22Rv1 (cell line): ENCODE measurements around the gene WNT7A.

Experiments
- H3K27ac ChIP-seq: fragments of 450-650 bp; 2 replicates; pipeline ENCODE4 v1.5.1; 2017
- ZFX ChIP-seq: fragments of 450-650 bp; IDR thresholded peaks from 2 replicates; pipeline ENCODE4 v1.6.1; 2017; ENCODE audit warnings: antibody characterized with exemption, borderline replicate concordance
- TF ChIP-seq, protein P1 (sequence below): fragments of 450-650 bp; IDR thresholded peaks from 2 replicates; pipeline ENCODE4 v1.5.1; 2017; ENCODE audit warnings: mild to moderate bottlenecking

WNT7A gene

GRCh38 chr3:13854492-13854891, 25.4 kb downstream of the WNT7A start:
- no peak overlapping the region for H3K27ac ChIP-seq
- no peak for TF ChIP-seq ZFX
- TF ChIP-seq, protein P1, sequence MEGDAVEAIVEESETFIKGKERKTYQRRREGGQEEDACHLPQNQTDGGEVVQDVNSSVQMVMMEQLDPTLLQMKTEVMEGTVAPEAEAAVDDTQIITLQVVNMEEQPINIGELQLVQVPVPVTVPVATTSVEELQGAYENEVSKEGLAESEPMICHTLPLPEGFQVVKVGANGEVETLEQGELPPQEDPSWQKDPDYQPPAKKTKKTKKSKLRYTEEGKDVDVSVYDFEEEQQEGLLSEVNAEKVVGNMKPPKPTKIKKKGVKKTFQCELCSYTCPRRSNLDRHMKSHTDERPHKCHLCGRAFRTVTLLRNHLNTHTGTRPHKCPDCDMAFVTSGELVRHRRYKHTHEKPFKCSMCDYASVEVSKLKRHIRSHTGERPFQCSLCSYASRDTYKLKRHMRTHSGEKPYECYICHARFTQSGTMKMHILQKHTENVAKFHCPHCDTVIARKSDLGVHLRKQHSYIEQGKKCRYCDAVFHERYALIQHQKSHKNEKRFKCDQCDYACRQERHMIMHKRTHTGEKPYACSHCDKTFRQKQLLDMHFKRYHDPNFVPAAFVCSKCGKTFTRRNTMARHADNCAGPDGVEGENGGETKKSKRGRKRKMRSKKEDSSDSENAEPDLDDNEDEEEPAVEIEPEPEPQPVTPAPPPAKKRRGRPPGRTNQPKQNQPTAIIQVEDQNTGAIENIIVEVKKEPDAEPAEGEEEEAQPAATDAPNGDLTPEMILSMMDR, result no peak

GRCh38 chr3:13853978-13854296, 25.9 kb downstream of the WNT7A start:
- H3K27ac ChIP-seq, result no peak overlapping the region
- TF ChIP-seq, protein P1, result no peak
- no peak for TF ChIP-seq ZFX

DNA sequence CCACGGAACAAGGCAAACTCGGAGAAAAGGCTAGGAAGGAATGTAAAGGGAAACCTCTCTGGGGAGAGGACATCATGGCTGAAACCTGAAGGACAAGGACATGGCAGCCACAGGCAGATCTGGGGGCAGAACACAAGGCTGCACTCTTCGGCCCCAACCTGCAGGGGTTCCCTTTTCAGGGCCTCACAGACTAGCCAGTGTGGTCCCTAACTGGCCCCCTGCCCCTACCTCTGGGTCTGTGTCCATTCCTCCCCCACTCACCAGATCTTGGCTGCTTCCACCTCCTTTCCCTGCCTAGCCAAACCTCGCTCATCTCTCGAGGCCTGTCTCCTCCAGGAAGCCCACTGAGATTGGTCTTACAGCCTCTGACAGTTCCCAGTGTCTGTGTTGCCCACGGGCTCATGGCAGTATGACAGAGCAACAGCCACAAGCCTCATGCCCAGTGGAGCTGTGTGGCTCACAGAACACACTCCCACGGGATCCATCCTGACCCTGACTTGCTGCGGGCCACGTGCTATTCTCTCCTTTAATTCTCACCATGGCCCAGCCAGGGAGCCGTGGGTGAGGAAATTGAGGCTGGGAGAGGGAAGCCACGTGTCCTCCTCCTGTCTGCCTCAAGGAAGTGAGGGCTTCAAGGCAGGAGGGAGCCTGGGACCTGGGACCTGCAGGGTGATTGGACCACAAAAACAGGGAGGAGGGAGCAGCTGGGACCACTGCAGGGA, 26.5 kb downstream of the WNT7A start:
- TF ChIP-seq ZFX, result no peak
- TF ChIP-seq, protein P1, result no peak
- H3K27ac ChIP-seq, result no peak overlapping the region

DNA sequence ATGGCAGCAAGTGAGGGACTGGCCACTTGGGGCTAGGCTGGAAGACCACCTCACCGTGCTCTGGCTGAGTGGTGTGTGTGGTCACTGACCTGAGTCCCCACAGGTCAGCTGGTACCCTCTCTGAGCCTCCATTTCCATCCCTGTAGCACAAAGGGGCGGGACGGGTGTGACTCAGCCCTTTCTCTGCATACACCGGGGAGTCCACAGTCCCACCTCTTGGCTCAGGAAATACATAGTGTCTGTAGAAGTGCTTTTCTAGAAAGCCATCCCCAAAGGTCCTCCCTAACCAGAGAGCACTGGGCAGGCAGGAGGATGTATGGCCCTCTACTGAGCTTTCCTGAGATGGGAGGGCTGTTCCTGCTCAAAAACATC, 27.2 kb downstream of the WNT7A start:
- TF ChIP-seq, protein P1, result no peak
- TF ChIP-seq ZFX, result no peak

DNA sequence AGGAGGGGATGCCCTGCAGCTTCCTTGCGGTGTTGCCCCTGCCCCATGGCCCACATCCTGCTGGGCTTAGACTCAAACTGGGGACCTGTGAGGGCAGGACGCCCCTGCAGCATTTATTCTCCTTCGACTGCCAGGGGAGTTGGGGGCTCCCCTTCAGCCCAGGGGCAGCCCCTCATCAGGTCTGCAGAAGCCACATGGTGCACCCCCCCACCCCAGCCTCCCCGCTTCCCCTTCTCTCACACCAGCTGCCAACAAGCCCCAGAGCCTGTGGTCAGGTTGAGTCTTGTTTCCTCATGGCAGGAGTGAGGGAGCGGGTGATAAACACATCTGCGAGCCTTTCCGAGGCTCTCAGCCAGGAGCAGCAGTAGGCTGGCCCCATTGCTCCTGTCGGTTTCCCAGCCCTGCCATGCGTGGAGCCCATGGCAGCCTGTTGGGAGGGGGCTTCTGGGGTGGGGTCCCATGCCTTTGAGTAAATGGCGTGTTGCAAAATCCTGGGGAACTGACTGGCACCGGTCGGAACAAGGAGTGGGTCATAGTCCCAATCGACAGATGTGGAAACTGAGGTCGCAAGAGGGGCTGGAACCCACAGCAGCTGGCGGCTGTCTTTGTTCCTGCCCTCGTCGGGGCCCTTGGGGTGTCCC, 27.8 kb downstream of the WNT7A start:
- H3K27ac ChIP-seq, result no peak overlapping the region
- TF ChIP-seq, protein P1, result no peak
- no peak for TF ChIP-seq ZFX

More for the DNA sequence above, 27.2 kb downstream of the WNT7A start:
- H3K27ac ChIP-seq, result no peak overlapping the region

DNA sequence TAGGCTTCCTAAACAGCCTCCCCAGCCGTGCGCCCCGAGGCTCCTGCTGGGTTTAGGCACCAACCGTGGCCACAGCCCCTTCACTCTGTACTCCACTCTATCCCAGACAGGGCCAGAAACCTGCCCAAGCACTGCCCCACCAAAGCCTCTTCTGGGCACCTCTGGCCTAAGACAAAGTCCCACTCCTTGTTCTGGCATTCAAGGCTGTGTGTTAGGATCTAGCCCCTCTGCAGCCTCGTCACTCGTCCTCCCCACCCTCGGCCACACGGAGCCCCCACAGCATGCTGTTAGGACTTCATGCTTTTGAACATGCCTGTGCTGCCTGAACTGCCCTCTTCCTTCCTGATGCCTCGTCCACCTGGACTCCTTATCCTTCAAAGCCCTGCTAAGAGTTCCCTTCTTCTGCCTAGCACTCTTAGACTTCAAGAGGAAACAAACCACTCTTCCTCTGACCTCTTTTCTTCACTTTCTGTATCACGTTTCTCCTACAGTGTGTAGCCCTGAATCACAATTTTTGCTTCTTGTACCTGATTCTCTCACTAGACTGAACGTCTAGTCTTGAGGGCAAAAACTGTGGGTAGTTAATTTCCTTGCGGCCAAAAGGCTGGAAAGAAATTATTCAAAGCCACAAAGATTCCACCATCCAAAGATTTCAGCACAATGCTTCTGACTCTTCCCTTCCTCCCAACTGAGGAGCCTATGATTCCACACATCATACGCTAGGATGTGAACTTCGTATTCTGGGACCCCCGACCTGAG, 28.6 kb downstream of the WNT7A start:
- no peak overlapping the region for H3K27ac ChIP-seq
- TF ChIP-seq, protein P1, result no peak
- TF ChIP-seq ZFX, result no peak
